Eye (tissue), 1 donor: ENCODE results near the gene KIN.
A peak's percentile ranks its signal among the peaks of the same experiment; 100 is the strongest.
"Not testable (repeated sequence)": the region's sequence is repeated elsewhere in the genome, so short reads cannot be mapped to it uniquely, and the experiment has no call there.

Experiments
- DNase-seq: peaks from one replicate; pipeline ENCODE4 v3.0.0-alpha.2; 2015

Gene KIN, protein sequence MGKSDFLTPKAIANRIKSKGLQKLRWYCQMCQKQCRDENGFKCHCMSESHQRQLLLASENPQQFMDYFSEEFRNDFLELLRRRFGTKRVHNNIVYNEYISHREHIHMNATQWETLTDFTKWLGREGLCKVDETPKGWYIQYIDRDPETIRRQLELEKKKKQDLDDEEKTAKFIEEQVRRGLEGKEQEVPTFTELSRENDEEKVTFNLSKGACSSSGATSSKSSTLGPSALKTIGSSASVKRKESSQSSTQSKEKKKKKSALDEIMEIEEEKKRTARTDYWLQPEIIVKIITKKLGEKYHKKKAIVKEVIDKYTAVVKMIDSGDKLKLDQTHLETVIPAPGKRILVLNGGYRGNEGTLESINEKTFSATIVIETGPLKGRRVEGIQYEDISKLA

DNA sequence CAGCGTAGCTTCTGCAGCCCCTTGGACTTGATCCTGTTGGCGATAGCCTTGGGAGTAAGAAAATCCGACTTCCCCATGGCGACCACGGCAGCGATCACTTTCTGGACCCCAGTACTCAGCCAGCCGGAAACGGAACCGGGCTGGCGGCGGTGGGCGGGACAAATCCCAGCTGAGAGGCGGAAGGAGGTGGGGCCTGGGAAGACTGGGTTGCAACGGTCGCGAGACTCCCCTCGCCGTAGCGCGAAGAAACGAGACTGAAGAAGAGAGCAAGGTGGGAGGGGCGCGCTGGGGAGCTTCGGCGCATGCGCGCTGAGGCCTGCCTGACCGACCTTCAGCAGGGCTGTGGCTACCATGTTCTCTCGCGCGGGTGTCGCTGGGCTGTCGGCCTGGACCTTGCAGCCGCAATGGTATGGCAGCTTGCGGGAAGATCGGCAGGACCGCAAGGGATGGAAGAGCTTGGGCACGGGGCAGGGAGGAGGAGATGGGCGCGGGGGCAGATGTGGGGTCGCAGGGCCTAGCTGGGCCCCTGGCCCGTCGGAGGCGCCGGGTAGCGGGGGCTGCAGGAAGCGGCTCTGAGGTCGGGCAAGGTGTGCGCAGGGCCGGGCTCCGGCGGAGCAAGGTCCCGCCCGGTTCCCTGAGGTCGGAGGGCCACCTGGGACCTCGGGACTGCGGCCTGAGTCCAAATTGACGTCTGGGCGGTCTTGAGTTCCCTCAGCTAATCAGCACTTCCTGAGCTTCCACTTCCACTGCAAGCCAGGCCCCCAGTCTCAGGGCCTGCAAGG, at the start of gene KIN, which contains the start of gene ATP5F1C:
Gene KIN, minus strand, starts transcription at position 137 of the 782 bp plus-strand sequence. Its CDS starts 60 bp downstream, at position 77.
Gene ATP5F1C, plus strand, starts transcription at position 321 of the 782 bp plus-strand sequence. Its CDS starts 31 bp downstream, at position 352.
- peak; percentile 99 for DNase-seq

DNA sequence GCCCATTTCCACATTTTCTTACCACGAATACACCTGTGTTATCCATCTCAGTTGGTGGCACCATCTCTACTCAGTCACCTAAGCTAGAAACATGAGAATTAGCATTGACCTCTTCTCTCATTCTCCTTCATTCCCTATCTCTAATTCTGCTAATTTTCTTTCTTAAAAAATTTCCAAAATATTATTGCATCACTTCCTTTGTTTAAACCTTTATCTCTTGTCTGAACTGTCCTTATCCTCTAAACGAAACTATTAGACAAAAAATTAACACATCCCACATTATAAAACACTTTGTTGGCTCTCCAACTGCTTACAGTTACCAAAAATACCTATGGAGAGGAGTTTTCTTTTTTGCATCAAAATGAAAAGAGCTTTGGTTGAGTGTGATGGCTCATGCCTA, 48.8 kb upstream of the KIN start:
- no peak for DNase-seq

DNA sequence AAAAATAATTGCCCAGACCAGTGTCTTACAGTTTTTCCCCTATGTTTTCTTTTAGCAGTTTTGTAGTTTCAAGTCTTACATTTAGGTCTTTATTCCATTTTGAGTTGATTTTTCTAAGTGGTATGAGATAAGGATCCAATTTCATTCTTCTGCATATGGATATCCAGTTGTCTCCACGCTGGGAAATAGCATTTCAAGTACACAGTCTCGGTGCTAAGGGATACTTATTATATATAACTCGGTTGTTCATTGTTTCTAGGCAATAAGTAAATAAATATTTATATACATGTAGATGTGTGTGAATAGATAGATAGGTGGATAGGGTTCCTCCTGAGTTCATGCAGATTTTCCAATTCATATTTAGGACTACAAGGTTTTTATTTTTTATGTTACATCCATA, 46.5 kb upstream of the KIN start:
- no peak for DNase-seq

DNA sequence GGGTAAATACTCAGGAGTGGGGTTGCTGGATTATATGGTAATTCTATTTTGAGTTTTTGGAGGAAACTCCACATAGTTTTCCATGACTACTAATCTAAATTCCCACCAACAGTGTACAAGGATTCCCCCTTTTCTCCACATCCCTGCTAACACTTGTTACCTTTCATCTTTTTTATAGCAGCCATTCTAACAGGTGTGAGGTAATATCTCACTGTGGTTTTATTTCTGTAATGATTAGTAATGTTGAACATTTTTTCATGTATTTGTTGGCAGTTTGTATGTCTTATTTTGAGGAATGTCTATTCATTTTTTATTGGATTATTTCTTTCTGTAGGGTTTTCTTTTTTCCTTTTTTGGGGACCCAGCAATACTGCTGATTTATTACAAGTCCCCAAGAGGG, 45.4 kb upstream of the KIN start:
- no peak for DNase-seq

DNA sequence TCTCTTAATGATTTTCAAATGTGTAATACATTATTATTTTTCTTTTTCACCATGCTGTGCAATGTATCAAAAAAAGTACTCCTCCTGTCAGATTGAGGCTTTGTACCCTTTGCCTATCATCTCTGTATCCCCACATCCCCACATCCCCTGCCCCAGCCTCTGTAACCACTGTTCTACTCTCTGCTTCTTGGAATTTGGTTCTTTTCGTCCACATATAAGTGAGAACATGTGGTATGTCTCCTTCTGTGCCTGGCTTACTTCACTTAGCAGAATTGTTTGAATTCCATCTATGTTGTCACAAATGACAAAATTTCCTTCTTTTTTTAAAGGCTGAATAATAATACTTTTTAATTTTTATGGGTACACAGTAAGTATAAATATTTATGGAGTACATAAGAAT, 44.3 kb upstream of the KIN start:
- DNase-seq, result no peak

DNA sequence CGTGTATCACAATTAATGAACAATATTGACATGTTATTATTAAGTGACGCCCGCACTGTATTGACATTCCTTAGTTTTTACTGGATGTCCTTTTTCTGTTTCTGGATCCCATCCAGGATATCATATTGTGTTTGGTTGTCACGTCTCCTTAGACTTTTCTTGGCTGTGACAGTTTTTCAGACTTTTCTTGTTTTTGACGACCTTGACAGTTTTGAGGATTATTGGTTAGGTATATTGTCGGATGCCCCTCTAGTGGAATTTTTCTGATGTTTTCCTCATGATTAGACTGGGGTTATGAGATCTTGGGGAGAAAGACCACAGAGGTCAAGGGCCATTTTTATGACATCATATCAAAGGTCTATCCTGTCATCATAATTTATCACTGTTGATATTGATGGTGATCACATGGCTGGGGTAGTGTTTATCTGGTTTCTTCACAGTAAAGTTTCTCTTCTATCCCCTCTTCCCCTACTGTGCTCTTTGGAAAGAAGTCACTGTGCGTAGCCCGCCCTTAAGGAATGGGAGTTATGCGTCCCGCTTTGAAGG, 41.6 kb upstream of the KIN start:
- DNase-seq, result no peak

DNA sequence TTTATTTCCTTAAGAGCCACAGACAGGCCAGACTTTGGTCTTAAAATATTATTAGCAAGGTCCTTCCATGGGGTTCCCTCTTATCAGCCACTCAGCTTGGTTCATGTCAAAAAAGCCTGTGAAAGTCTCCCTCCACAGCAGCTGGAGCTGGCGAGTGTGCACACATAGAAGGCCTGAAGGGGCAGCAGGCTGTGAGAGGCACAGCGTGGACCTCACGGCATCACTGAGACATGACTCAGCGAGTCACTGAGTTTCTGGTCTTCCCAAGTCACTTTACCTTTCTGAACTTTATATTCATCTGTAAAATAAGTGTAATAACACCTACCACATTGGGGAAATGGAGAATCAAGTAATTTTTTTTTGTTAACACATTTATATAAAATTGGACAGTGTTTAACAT, 39.2 kb upstream of the KIN start:
- peak; percentile 8 for DNase-seq

DNA sequence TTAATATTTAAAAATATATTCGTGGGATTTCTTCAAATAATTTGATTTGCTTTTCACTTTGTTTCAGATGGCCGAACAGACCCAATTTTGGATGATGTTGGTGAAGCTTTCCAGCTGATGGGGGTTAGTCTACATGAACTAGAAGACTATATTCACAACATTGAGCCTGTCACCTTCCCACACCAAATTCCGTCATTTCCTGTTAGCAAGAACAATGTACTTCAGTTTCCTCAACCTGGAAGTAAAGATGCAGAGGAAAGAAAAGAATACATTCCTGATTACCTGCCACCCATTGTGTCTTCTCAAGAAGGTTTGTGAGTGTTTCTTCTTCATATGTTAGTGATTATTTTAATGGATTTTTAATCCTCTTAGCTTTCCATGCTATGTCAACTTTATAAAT, 36.5 kb upstream of the KIN start:
- no peak for DNase-seq

DNA sequence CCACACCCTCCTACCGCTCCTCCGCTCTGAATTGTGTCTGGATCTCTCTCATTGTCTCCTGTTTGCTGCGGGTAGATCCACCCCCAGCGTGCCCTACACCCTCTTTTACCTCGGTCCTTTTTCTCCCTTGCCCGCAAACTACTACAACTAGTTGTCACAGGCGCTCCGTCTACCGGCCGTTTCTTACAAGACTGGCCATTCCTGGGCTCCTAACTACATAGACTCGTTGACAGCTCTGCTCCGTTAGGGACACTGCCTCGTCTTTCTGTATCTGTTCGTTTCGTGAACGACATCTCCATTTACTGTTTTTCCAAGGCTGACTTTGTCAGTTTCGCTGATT, 31.3 kb upstream of the KIN start:
- no peak for DNase-seq

DNA sequence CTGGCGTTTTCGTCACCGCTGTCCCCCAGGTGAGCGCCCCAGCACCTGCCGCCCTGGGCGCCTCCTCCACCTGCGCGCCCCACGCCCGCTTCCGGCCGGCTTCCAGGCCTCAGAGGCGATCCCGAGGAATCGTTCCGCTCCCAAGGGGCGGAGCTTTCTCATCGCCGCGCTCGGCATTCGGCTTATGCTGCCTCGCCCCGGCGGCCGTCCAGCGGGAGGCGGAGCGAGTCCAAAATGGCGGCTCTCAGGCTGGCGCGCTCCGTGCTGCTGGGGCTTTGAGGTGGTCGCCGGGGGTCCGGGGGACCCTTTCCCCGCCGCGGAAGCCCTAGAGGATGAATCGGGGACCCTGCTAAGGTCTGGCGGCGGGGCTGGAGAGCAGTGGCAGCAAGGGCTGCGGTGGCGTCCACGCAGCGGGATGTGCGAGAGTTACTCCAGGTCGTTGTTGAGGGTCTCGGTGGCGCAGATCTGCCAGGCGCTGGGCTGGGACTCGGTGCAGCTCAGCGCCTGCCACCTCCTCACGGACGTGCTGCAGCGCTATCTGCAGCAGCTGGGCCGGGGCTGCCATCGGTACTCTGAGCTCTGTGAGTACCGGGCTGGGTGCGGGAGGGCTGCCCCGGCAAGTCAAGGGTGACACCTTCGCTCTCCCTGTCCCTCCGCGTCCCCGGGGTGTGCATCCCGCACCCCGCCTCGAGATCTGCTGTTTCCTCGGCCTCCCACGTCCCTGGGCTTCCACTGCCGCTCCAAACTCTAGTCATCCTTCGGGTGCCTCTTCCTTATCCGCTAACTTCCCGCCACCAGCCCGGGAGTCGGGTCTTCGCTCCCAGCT, 30.7 kb upstream of the KIN start, which contains the start of gene TAF3:
Gene TAF3, plus strand, starts transcription at position 211 of the 826 bp plus-strand sequence. Its CDS starts 205 bp downstream, at position 416.
- peak; percentile 96 for DNase-seq

DNA sequence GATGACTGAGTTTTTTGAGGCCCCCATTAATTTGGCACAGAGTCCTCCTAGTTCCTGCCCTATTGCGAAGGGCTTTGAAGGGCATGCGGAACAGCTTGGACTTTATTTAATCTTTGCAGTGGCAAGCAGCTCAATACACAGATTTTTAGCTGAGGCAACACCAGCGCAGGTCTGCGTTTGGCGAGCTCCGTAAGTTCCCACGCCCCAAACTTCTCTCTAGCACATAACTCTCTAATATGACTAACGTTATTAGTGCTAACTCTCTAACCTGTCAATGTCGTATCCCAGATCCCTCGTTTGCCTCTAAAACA, 30.1 kb upstream of the KIN start:
- no peak for DNase-seq

DNA sequence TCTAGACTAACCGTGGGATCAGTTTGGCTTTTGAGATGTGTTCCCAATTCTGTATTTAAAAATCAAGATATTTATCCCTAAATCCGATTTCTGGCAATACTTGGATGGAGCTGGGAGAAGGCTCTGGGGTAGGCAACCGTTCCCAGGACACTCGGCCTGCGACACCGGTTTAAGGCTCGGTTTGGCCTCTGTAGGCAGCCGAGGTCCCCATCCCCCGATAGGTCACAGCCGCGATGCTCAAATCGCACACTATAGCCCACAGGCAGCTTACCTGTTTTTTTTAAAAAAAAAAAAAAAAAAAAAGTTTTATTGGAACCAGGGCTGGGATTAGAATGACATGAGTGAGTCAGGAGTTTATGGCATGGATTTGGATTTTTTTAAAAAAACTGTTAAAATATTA, 29.8 kb upstream of the KIN start:
- DNase-seq, result no peak

DNA sequence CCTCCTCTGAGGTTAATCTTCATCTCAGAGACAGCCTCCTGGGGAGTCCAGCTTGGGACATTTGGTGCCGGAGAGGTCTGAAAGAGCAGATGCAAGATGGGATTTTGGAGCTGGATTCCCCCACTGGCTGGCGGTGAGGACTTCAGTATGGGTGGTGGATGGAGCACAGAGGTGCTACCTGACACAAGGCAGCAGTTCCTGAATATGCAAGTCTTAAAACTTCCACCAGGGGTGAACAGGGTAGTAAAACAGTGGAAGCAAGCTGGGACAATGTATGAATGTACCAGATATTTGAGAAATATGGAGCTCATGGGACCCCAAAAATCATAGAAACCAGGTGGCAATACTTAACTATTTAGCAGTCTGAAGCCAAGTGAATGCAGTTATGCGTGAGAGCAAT, 25.7 kb upstream of the KIN start:
- DNase-seq, result no peak

DNA sequence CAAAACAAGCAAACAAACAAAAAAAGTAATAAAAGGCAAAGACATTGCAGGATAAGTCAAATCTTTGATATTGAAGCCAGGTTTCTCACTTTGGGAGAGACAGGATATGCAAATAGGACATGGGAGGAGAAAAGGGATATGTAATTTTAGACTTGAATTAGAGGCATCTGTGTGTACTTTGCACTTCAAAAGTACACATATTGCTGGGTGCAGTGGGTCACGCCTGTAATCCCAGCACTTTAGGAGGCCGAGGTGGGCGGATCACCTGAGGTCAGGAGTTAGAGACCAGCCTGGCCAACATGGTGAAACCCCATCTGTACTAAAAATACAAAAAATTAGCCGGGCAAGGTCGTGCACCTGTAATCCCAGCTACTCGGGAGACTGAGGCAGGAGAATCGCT, 23.9 kb upstream of the KIN start:
- not testable (repeated sequence) for DNase-seq

DNA sequence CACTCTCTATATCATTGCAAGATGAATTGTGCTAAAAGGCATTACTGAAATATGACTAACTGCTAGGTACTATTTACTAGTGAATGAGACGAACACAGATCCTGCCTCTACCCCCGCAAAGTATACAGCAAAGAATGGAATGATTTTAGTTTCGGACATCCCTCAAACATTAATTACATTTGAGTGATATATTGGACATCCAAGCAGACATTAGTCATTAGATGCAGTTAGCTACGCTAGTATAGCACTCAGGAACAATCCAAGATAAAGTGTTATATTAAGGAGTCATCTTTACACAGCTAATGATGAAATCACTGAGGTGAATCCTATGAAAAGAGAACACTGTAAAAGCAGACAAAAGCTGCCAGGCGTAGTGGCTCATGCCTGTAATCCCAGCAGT, 23.2 kb upstream of the KIN start:
- DNase-seq, result no peak

DNA sequence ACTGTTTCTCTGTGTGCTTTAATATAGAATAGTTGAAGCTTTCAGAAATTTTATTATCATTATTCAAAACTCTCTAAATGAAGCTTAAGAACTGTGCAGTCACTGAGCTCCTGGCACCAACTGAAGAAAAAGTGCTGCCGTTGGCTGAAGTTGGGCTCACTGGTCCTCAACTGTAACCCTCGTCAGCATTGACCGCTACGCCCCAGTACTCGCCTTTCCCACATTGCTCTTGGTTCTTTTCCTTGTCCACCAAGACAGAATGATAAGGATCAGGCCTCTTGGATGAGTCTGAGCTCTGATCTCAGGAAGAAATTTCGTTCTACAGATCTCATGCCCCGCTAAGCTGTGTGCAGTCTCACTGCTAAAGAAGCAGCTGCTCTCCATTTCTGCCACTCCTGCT, 22.6 kb upstream of the KIN start:
- no peak for DNase-seq

DNA sequence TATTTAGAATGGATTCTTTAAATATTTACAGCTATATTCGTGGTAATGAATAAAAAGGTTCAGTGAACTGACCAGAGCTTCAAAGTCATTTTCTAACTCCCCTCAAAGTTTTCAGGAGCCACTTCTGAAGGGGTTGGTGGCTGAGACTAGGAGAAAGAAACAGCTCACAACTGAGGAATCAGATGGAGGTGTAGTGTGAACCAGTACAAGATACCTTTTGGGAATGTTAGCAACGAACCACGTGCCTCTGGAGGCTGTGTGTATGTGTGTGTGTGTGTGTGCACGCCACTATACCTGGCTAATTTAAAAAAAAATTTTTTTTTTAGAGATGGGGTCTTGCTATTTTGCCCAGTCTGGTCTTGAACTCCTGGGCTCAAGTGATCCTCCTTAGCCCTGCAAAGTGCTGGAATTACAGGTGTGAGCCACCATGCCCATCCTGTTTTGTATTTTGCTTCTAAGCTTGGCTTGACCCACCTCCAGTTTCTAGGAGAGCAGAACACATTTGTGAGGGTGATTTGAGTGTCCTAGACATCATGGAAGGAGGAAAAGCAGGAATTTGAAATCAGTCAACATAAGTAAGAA, 21.0 kb upstream of the KIN start:
- DNase-seq, result no peak

DNA sequence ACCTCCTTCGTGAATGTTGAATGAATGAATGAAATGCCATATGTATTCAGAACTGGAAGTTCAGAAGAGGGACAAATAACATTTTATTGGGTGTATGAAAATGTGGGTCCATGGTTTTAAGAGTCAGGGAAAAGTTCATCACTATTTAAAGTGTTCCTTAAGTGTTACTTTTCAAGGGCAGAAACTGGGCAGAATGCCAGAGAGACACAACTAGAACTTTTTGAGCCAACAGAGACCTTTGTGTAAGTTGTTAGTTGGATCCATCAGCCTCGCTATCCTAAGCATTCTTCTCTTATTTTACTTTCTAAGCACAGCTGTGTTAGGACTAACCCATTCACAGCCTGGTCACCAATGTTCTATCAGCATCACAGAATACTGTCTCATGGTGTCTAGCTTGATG, 16.9 kb upstream of the KIN start:
- no peak for DNase-seq

DNA sequence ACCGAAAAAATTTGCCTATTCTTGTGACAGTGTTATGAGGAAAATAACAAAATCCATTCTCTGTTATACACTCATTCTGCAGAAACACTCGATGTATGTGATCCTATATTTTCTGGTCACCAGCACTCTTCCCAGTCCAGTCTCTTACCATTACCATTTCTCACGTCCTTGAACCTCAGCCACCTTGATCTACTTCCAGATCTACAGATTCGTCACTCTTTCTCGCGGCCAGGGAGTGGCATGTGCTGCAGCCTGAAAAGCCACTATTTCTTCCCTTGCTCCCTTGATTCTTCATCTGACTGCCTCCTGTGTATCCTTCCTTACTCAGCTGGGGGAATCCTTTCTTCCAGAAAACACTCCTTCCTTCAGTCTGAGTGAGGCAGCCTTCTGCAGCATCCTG, 16.4 kb upstream of the KIN start:
- DNase-seq, result no peak

DNA sequence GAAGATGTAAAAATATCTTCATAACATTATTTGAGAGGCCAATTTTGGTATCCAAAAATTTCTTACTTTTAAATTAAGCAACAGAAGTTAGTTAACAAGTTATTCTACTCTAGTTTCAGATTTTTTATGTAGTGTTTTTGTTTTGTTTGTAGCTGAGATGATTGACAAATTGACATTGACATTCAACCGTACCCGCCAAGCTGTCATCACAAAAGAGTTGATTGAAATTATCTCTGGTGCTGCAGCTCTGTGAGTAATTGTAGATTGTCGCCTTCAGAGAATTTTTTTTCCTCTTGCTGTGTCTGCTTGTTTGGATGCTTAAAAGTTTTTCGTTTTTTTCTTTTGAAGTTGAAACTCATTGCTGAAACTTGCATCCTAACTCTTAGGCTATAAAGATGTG, 14.8 kb upstream of the KIN start:
- no peak for DNase-seq

DNA sequence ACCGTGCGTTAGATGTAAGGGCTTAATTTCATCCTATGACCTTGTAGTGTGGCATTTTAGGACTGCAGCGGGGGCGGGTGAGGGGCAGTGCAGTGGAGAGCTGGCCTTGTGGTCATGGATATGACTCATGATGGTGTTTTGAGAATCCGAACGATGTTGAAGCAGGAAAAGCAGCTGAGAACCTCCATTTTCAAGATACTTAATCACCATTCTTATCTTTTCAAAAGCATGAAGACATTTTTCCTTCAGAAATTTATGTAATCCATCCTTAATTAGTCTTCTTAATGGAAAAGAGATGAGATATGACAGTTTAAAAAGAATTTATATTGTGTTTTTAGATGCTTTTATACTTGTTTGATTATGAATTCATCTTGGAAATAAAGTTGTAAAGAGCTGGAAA, 9.8 kb upstream of the KIN start:
- DNase-seq, result no peak

DNA sequence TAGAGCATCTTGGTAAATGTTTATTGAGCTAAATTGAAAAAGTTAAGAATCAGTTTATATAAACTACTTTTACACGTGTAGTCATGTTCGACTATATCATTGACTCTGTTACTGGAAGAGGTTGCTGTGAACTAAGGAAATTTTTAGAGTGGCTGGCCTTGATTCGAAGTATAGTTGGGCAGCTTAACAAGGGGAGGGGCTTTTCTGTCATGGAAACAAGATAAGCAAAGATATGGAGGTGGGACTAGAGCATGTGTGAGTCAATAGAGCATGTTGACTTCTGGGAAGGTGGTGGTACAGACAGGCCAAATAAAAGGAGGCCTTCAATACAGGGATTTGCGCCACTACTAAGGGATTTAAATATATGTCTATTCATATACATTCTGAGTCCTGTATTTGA, 7.8 kb upstream of the KIN start:
- DNase-seq, result no peak
